HEK293 (cell line): ENCODE measurements around the gene COL11A2.

Experiments
- CTCF ChIA-PET: fragments of 350-600 bp; formaldehyde crosslinking; extraction: SDS; loops from one replicate; lab custom pipeline; 2021; ENCODE audit warnings: antibody characterized with exemption; lab: Yijun Ruan, JAX
- POLR2A ChIA-PET: fragments of 300-600 bp; formaldehyde crosslinking; extraction: SDS; loops from one replicate; lab custom pipeline; 2020; ENCODE audit warnings: antibody characterized with exemption, inconsistent platforms; lab: Yijun Ruan, JAX
- H3K27ac ChIP-seq: fragments of 200-500 bp; sonication (Bioruptor generic); 2 replicates; pipeline ENCODE4 v1.5.1; 2014; ENCODE audit warnings: low read depth, low read length, control low read depth, inconsistent platforms; ENCODE audit errors: extremely low read depth
- H3K36me3 ChIP-seq, 2 experiments: fragments of 200-500 bp in 1 of 2; sonication (Bioruptor generic) in 1 of 2; 1 replicate in 1 of 2; 2 replicates in 1 of 2; pipeline ENCODE4 v1.5.1; 2014 to 2017; ENCODE audit warnings: inconsistent platforms in 2 of 2, low read length in 2 of 2; ENCODE audit not compliant: control insufficient read depth in 2 of 2, insufficient read depth in 1 of 2
- H3K4me1 ChIP-seq: fragments of 200-500 bp; sonication (Bioruptor generic); 2 replicates; pipeline ENCODE4 v1.5.1; 2014; ENCODE audit warnings: mild to moderate bottlenecking, low read length, inconsistent platforms; ENCODE audit not compliant: control insufficient read depth, insufficient read depth
- H3K4me3 ChIP-seq: 2 replicates; pipeline ENCODE4 v1.5.1; 2011; ENCODE audit warnings: low read depth, mild to moderate bottlenecking, control low read depth, low read length, moderate library complexity
- H3K9me3 ChIP-seq: fragments of 200-500 bp; sonication (Bioruptor generic); 2 replicates; pipeline ENCODE4 v1.5.1; 2014; ENCODE audit warnings: low read depth, low read length, inconsistent platforms; ENCODE audit not compliant: control insufficient read depth, insufficient read depth
- GLIS1 ChIP-seq: fragments of 450-650 bp; formaldehyde crosslinking; IDR thresholded peaks from 2 replicates; pipeline ENCODE4 v1.5.1; 2016; ENCODE audit warnings: missing biosample characterization, missing genetic modification characterization
- GLIS2 ChIP-seq: fragments of 450-650 bp; formaldehyde crosslinking; IDR thresholded peaks from 2 replicates; pipeline ENCODE4 v1.5.1; 2016; ENCODE audit warnings: missing biosample characterization, missing genetic modification characterization
- IKZF3 ChIP-seq: fragments of 450-650 bp; IDR thresholded peaks from 2 replicates; pipeline ENCODE4 v1.5.0; 2018; ENCODE audit warnings: missing biosample characterization, mild to moderate bottlenecking, missing genetic modification characterization, moderate library complexity
- KLF1 ChIP-seq: fragments of 450-650 bp; formaldehyde crosslinking; IDR thresholded peaks from 2 replicates; pipeline ENCODE4 v1.5.1; 2016; ENCODE audit warnings: missing biosample characterization, missing genetic modification characterization
- MZF1 ChIP-seq: fragments of 450-650 bp; formaldehyde crosslinking; IDR thresholded peaks from 2 replicates; pipeline ENCODE4 v1.5.1; 2017; ENCODE audit warnings: missing biosample characterization, missing genetic modification characterization, borderline replicate concordance
- PRDM1 ChIP-seq: fragments of 450-650 bp; formaldehyde crosslinking; IDR thresholded peaks from 2 replicates; pipeline ENCODE4; 2016; ENCODE audit warnings: missing biosample characterization, missing genetic modification characterization
- PRDM10 ChIP-seq: fragments of 450-650 bp; formaldehyde crosslinking; IDR thresholded peaks from 2 replicates; pipeline ENCODE4 v1.5.1; 2016; ENCODE audit warnings: missing biosample characterization, missing genetic modification characterization
- SP3 ChIP-seq: fragments of 450-650 bp; formaldehyde crosslinking; IDR thresholded peaks from 2 replicates; pipeline ENCODE4 v1.5.1; 2016; ENCODE audit warnings: missing biosample characterization, missing genetic modification characterization
- ZBTB17 ChIP-seq: fragments of 450-650 bp; formaldehyde crosslinking; IDR thresholded peaks from 2 replicates; pipeline ENCODE4 v1.5.1; 2016; ENCODE audit warnings: missing biosample characterization, missing genetic modification characterization
- ZNF24 ChIP-seq: fragments of 450-650 bp; formaldehyde crosslinking; IDR thresholded peaks from 2 replicates; pipeline ENCODE4 v1.5.1; 2016; ENCODE audit warnings: missing biosample characterization, missing genetic modification characterization
- ZNF341 ChIP-seq: fragments of 450-650 bp; formaldehyde crosslinking; IDR thresholded peaks from 2 replicates; pipeline ENCODE4; 2016; ENCODE audit warnings: low read depth, missing biosample characterization, missing genetic modification characterization
- ZNF530 ChIP-seq: fragments of 450-650 bp; formaldehyde crosslinking; IDR thresholded peaks from 2 replicates; pipeline ENCODE4 v1.5.1; 2016; ENCODE audit warnings: low read depth, missing biosample characterization, missing genetic modification characterization
- ZNF585B ChIP-seq: fragments of 450-650 bp; formaldehyde crosslinking; IDR thresholded peaks from 2 replicates; pipeline ENCODE4 v1.5.1; 2016; ENCODE audit warnings: missing biosample characterization, missing genetic modification characterization
- ZNF629 ChIP-seq: fragments of 450-650 bp; formaldehyde crosslinking; IDR thresholded peaks from 2 replicates; pipeline ENCODE4 v1.5.1; 2017; ENCODE audit warnings: missing biosample characterization, missing genetic modification characterization
- TF ChIP-seq, protein P1 (sequence below): fragments of 450-650 bp; formaldehyde crosslinking; IDR thresholded peaks from 2 replicates; pipeline ENCODE4 v1.5.1; 2016; ENCODE audit warnings: missing biosample characterization, missing genetic modification characterization
- TF ChIP-seq, protein P2 (sequence below): fragments of 450-650 bp; formaldehyde crosslinking; conservative IDR thresholded peaks from 2 replicates; pipeline ENCODE4 v1.5.1; 2016; ENCODE audit warnings: low read depth, missing biosample characterization, missing genetic modification characterization

COL11A2 gene

DNA sequence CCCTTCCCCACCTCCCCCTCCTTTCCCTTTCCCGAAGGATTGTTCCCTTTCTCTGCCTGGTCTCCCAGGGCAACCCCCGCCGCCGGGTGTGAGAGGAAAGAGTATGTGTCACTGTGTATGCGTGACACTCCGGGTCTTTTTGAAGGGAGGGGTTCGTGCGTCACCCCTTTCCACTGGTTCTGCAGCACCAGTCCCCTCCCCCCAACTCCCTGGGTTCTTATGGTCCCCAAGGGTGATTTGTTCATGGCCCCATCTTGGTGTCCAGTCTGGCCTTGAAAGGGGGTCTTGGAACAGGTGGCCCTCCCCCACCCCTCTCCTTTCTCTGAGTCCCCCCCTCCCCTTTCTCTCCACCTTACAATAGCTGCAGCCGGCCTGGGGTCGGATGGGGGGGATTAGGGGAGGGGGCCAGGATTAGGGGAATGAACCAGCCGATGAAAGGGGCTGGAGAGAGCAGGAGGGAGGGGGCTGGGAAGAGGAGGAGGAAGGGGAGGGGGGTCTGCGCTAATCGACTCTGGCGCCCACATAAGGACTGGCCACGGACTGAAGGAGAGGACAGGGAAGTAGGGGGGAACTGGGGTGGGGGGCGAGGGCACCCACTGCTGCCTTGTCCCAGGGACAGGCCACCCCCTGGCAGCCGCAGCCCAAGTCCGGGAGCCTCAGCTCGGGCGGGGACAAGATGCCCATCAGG lies 14.7 kb upstream of the COL11A2 start:
- Histone ChIP-seq H3K4me3 (peak overlapping the region; percentile 88), H3K36me3 (peaks cover 10 to 44% of the 10 kb centered on the region in 2 experiments), H3K4me1 (peaks cover 15% of the 10 kb centered on the region), H3K27ac (peak overlapping the region; percentile 95; the same call in 1 of the 2 replicates), H3K9me3 (no peaks in the 10 kb centered on the region)
- ChIA-PET POLR2A (interaction anchor here (0.6 to 2.8 kb wide), 5 partner anchors 9 to 235 kb away, joined by 3 to 23 read pairs (median 5); partner anchors contain the start of genes RPS18 and VPS52), CTCF (interaction anchor here (0.6 kb wide), 1 partner anchor 9 kb away, joined by 3 read pairs; no protein-coding TSS in a partner anchor)
- peak; percentile 33; the same call in 1 of the 2 replicates for TF ChIP-seq ZNF629 (tag by site-specific recombination)
- TF ChIP-seq ZNF585B (tag by site-specific recombination), result no peak
- TF ChIP-seq IKZF3 (tag by site-specific recombination), result peak; percentile 97
- TF ChIP-seq, protein P1, sequence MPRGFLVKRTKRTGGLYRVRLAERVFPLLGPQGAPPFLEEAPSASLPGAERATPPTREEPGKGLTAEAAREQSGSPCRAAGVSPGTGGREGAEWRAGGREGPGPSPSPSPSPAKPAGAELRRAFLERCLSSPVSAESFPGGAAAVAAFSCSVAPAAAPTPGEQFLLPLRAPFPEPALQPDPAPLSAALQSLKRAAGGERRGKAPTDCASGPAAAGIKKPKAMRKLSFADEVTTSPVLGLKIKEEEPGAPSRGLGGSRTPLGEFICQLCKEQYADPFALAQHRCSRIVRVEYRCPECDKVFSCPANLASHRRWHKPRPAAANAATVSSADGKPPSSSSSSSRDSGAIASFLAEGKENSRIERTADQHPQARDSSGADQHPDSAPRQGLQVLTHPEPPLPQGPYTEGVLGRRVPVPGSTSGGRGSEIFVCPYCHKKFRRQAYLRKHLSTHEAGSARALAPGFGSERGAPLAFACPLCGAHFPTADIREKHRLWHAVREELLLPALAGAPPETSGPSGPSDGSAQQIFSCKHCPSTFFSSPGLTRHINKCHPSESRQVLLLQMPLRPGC, result 0 out of 2 replicates have a peak, but pooled peaks have one; percentile 16
- TF ChIP-seq PRDM1, result peak; percentile 62; the same call in 1 of the 2 replicates
- TF ChIP-seq, protein P2, sequence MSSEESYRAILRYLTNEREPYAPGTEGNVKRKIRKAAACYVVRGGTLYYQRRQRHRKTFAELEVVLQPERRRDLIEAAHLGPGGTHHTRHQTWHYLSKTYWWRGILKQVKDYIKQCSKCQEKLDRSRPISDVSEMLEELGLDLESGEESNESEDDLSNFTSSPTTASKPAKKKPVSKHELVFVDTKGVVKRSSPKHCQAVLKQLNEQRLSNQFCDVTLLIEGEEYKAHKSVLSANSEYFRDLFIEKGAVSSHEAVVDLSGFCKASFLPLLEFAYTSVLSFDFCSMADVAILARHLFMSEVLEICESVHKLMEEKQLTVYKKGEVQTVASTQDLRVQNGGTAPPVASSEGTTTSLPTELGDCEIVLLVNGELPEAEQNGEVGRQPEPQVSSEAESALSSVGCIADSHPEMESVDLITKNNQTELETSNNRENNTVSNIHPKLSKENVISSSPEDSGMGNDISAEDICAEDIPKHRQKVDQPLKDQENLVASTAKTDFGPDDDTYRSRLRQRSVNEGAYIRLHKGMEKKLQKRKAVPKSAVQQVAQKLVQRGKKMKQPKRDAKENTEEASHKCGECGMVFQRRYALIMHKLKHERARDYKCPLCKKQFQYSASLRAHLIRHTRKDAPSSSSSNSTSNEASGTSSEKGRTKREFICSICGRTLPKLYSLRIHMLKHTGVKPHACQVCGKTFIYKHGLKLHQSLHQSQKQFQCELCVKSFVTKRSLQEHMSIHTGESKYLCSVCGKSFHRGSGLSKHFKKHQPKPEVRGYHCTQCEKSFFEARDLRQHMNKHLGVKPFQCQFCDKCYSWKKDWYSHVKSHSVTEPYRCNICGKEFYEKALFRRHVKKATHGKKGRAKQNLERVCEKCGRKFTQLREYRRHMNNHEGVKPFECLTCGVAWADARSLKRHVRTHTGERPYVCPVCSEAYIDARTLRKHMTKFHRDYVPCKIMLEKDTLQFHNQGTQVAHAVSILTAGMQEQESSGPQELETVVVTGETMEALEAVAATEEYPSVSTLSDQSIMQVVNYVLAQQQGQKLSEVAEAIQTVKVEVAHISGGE (tag by site-specific recombination), result no peak
- 0 out of 2 replicates have a peak, but pooled peaks have one; percentile 6 for TF ChIP-seq KLF1 (tag by site-specific recombination)

DNA sequence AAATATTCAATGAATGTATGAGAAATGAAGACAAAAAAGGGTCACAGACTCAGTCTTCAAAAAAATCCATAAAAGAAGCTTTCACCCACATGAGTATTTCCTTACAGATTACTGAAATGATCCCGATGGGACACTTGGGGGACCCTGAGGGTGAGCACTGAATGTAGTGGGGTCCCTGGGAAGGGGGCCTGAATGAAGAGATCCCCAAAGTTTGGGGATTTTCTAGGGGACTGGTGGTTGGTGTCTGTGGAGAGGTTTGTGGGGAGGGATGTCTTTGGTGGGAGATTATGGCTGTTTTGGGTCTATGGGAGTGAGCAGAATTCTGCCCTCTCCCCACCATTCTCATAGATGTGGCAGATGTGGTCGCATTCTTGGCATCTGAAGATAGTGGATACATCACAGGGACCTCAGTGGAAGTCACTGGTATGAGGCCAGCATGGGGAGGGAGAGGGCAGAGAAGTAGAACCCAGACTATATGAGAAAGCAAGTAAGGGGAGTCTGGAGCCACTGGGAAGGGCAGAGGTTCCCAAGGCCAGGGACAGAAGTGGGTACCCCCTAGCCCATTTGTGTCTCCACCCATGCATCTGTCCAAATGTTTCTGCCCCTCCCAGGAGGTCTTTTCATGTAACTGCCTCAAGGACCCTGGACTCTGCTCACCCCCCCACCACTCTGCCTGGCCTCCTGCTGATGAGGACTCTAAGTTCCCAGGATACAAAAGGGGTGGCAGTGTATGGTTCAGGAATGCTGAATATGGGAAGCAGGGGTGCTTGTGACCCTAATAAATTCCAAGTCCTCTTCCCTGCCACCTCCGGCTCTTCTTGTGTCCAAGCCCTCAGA lies 14.0 kb upstream of the COL11A2 start:
- no peaks in the 10 kb centered on the region for H3K9me3 ChIP-seq
- H3K4me3 ChIP-seq, result no peak overlapping the region
- 0 out of 2 replicates have a peak overlapping the region, but pooled peaks have one; percentile 6 for H3K27ac ChIP-seq
- peaks cover 22% of the 10 kb centered on the region for H3K4me1 ChIP-seq
- 0 out of 2 replicates have a peak, but pooled peaks have one; percentile 25 for TF ChIP-seq GLIS2 (tag by site-specific recombination)
- peak; percentile 50; the same call in 1 of the 2 replicates for TF ChIP-seq PRDM10 (tag by site-specific recombination)
- TF ChIP-seq SP3, result no peak
- peak; percentile 24; the same call in 1 of the 2 replicates for TF ChIP-seq ZBTB17 (tag by site-specific recombination)
- no peak for TF ChIP-seq ZNF530
- peak; percentile 85; the same call in 1 of the 2 replicates for TF ChIP-seq MZF1
- TF ChIP-seq ZNF341, result peak; percentile 31; the same call in 1 of the 2 replicates
- peak; percentile 22; the same call in 1 of the 2 replicates for TF ChIP-seq GLIS1 (tag by site-specific recombination)
- no peak for TF ChIP-seq ZNF24 (tag by site-specific recombination)
- ChIA-PET POLR2A (interaction anchor here (0.6 to 2.0 kb wide), 5 partner anchors 42 to 237 kb away, joined by 3 to 12 read pairs (median 4); partner anchors contain the start of genes B3GALT4, RPS18, VPS52 and ZBTB22), CTCF (interaction anchor here (1.0 to 2.1 kb wide), 4 partner anchors 9 to 57 kb away, joined by 3 to 19 read pairs (median 4); no protein-coding TSS in a partner anchor)
- peaks cover 8 to 45% of the 10 kb centered on the region in 2 experiments for H3K36me3 ChIP-seq
